HCT116 (cell line): ENCODE results near the gene MAP3K12. TPM values are rescaled to one million over a fixed set of nuclear protein-coding genes. Genes with fewer than 3 reads are reported as not detected.
A peak's percentile ranks its signal among the peaks of the same experiment; 100 is the strongest.

ENCODE experiments used
- ATAC-seq: fragments of 200-7000 bp; cut with Tn5 transposase; 2 replicates; pipeline ENCODE4 v1.9.1; 2020; ENCODE audit warnings: mild to moderate bottlenecking, moderate library complexity
- BruUV-seq: library from RNA; stranded (reverse); fragments of 400-500 nt; replicated peaks from 2 replicates; lab custom pipeline; 2021; lab: Mats Ljungman, UMichigan
- CTCF ChIA-PET: fragments of 300-600 bp; sonication (Branson Sonifier 250); formaldehyde crosslinking; loops from one replicate; lab custom pipeline; 2021; ENCODE audit warnings: antibody characterized with exemption; lab: Charles Lee
- POLR2A ChIA-PET: fragments of 300-600, 350-600 bp; sonication (Branson Sonifier 250); formaldehyde crosslinking; loops from one replicate; lab custom pipeline; 2021; ENCODE audit warnings: antibody characterized with exemption; lab: Charles Lee
- RAD21 ChIA-PET, 2 experiments: fragments of 300-600 bp; sonication (Branson Sonifier 250); formaldehyde crosslinking; loops; one replicate each; lab custom pipeline; 2023; ENCODE audit warnings: low total read pairs in 2 of 2; ENCODE audit not compliant: uncharacterized antibody in 2 of 2, unreplicated experiment in 2 of 2, low non-redundant PET in 1 of 2; lab: Charles Lee
- DNase-seq: peaks from one replicate; pipeline ENCODE4 v3.0.0-alpha.2; 2010; ENCODE audit warnings: low read depth, low spot score
- H2AFZ ChIP-seq: fragments of 200-600 bp; shearing (Covaris generic), sonication (generic); 2 replicates; pipeline ENCODE4 v1.6.1; 2017; ENCODE audit warnings: low read depth, mixed run types, mixed read lengths, antibody characterized with exemption, low read length; ENCODE audit not compliant: poor library complexity, severe bottlenecking
- H3K27ac ChIP-seq: 2 replicates; pipeline ENCODE4 v1.5.1; 2012; ENCODE audit warnings: low read depth, low read length
- H3K27me3 ChIP-seq: fragments of 200-600 bp; sonication (generic); 2 replicates; pipeline ENCODE4 v1.6.1; 2016; ENCODE audit warnings: mixed run types, low read length, mixed read lengths; ENCODE audit not compliant: insufficient read depth
- H3K36me3 ChIP-seq, 2 experiments: fragments of 200-500 bp in 1 of 2; fragments of 200-600 bp in 1 of 2; sonication (Bioruptor generic) in 1 of 2; sonication (generic) in 1 of 2; 2 replicates each; pipeline versions ENCODE4 v1.5.1 to v1.6.1; 2014 to 2016; ENCODE audit warnings: low read length in 2 of 2, inconsistent platforms in 1 of 2, mixed read lengths in 1 of 2, mixed run types in 1 of 2; ENCODE audit not compliant: insufficient read depth in 2 of 2, control insufficient read depth in 1 of 2
- H3K4me1 ChIP-seq, 2 experiments: fragments of 200-600 bp in 1 of 2; sonication (generic) in 1 of 2; 2 replicates each; pipeline versions ENCODE4 v1.5.1 to v1.6.1; 2012 to 2017; ENCODE audit warnings: low read length in 2 of 2, inconsistent platforms in 1 of 2, mild to moderate bottlenecking in 1 of 2, mixed read lengths in 1 of 2, mixed run types in 1 of 2, moderate library complexity in 1 of 2; ENCODE audit not compliant: insufficient read depth in 2 of 2, control insufficient read depth in 1 of 2
- H3K4me2 ChIP-seq: fragments of 200-600 bp; sonication (generic); 2 replicates; pipeline ENCODE4 v1.6.1; 2017; ENCODE audit warnings: mixed run types, low read length, mixed read lengths
- H3K4me3 ChIP-seq, 2 experiments: fragments of 200-600 bp in 1 of 2; sonication (generic) in 1 of 2; replicated peaks in 1 of 2; 2 replicates each; pipeline ENCODE4 v1.5.1; 2011 to 2016; ENCODE audit warnings: low read length in 2 of 2, control low read depth in 1 of 2, low read depth in 1 of 2, mild to moderate bottlenecking in 1 of 2, mixed read lengths in 1 of 2, mixed run types in 1 of 2
- H3K79me2 ChIP-seq: fragments of 200-600 bp; sonication (generic); 2 replicates; pipeline ENCODE4 v1.6.1; 2017; ENCODE audit warnings: mild to moderate bottlenecking, mixed run types, low read length, moderate library complexity, mixed read lengths; ENCODE audit not compliant: insufficient read depth
- H3K9ac ChIP-seq: fragments of 200-600 bp; sonication (generic); 2 replicates; pipeline ENCODE4 v1.6.1; 2016; ENCODE audit warnings: low read length, mixed read lengths
- H3K9me2 ChIP-seq: fragments of 200-600 bp; sonication (generic), shearing (Covaris generic); 2 replicates; pipeline ENCODE4 v1.6.1; 2017; ENCODE audit warnings: mixed run types, mild to moderate bottlenecking, moderate library complexity; ENCODE audit not compliant: insufficient read depth
- H3K9me3 ChIP-seq, 2 experiments: fragments of 200-500 bp in 1 of 2; fragments of 200-600 bp in 1 of 2; sonication (Bioruptor generic) in 1 of 2; sonication (generic) in 1 of 2; 2 replicates each; pipeline ENCODE4 v1.6.1; 2014 to 2017; ENCODE audit warnings: low read length in 2 of 2, mixed read lengths in 2 of 2, inconsistent platforms in 1 of 2, low read depth in 1 of 2, mild to moderate bottlenecking in 1 of 2, mixed run types in 1 of 2, moderate library complexity in 1 of 2; ENCODE audit not compliant: control insufficient read depth in 1 of 2, insufficient read depth in 1 of 2
- H4K20me1 ChIP-seq: fragments of 200-600 bp; sonication (generic), shearing (Covaris generic); 2 replicates; pipeline ENCODE4 v1.6.1; 2017; ENCODE audit warnings: mixed run types, mild to moderate bottlenecking, moderate library complexity; ENCODE audit not compliant: insufficient read depth
- ELF1 ChIP-seq: IDR thresholded peaks from 2 replicates; pipeline ENCODE4 v1.6.1; 2012; ENCODE audit warnings: low read depth, borderline replicate concordance
- EZH2phosphoT487 ChIP-seq: fragments of 200-600 bp; IDR thresholded peaks from 2 replicates; pipeline ENCODE4 v1.6.1; 2018; ENCODE audit warnings: antibody characterized with exemption, borderline replicate concordance
- JUND ChIP-seq: IDR thresholded peaks from 2 replicates; pipeline ENCODE4 v1.6.1; 2012
- POLR2AphosphoS5 ChIP-seq: IDR thresholded peaks from 2 replicates; pipeline ENCODE4 v1.6.1; 2011; ENCODE audit warnings: mild to moderate bottlenecking, low read depth, low read length, moderate library complexity
- RAD21 ChIP-seq: IDR thresholded peaks from 2 replicates; pipeline ENCODE4 v1.6.1; 2012; ENCODE audit warnings: low read depth, mild to moderate bottlenecking
- SIN3A ChIP-seq: IDR thresholded peaks from 2 replicates; pipeline ENCODE4 v1.6.1; 2012; ENCODE audit warnings: low read depth
- SRF ChIP-seq: IDR thresholded peaks from 2 replicates; pipeline ENCODE4 v1.6.1; 2012; ENCODE audit warnings: low read depth
- TCF7L2 ChIP-seq: IDR thresholded peaks from 2 replicates; pipeline ENCODE4 v1.7.0; 2011; ENCODE audit warnings: borderline replicate concordance, inconsistent platforms; ENCODE audit not compliant: insufficient read depth, insufficient read length; ENCODE audit errors: extremely low read depth
- YY1 ChIP-seq: IDR thresholded peaks from 2 replicates; pipeline ENCODE4 v1.6.1; 2011; ENCODE audit warnings: low read length, low read depth, moderate library complexity, mild to moderate bottlenecking; ENCODE audit not compliant: insufficient replicate concordance; ENCODE audit errors: extremely low read depth
- ZFX ChIP-seq: fragments of 450-650 bp; IDR thresholded peaks from 2 replicates; pipeline ENCODE4 v1.6.1; 2017
- ZNF274 ChIP-seq: fragments of 200-500 bp; sonication (Bioruptor generic); IDR thresholded peaks from 2 replicates; pipeline ENCODE4 v1.6.1; 2014; ENCODE audit warnings: mild to moderate bottlenecking, low read depth, low read length, inconsistent platforms
- intact Hi-C: fragments of 100-400 bp; cut with micrococcal nuclease; formaldehyde crosslinking; loops from 2 replicates; pipeline ENCODE4 v1.10.0; 2022
- total RNA-seq: library from RNA; stranded (reverse); gene quantifications from one replicate; pipeline ENCODE4 v1.2.1, GENCODE V29; 2021; ENCODE audit not compliant: unreplicated experiment
- TF ChIP-seq, protein P1 (sequence below): IDR thresholded peaks from 2 replicates; pipeline ENCODE4 v1.6.1; 2012

MAP3K12 gene
- total RNA-seq, 1 experiment from 2014 or later: 16.3 TPM

DNA sequence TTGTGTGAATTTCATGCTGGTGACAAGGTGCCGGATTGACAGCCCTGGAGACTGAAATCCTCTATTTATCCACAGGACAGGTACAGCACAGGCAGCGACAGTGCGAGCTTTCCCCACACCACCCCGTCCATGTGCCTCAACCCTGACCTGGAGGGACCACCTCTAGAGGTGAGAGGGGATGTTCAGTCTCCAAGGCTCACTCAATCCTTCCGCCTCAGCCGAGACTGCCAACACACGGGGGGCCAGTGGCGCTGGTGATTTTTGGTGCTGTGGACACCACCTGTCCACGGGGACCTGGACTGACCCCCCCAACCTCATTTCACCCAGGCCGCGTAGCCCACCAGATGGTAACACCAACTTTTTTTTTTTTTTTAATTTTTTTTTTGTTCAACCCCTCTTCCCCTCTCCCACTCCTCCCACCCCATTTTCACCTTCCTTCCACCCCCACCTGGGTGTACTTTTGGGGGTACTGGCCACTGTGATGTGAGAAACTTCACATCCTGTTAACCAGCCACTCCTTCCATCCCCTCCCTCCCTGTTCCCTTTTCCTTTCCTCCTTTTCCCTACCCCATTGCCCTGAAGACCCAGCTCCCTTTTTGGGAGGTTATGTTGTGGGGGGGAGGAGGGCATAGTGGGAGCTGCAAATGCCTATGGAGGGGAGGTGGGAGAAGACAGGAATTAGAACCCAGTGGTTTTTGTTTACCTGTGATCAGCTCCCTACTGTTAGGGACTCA lies 34.4 kb downstream of the MAP3K12 start:
- H3K4me2 ChIP-seq: no peak overlapping the region
- H3K36me3 ChIP-seq: peaks cover 98 to 100% of the 10 kb centered on the region in 2 experiments
- H3K9me3 ChIP-seq: no peaks in the 10 kb centered on the region
- peaks cover 55% of the 10 kb centered on the region; the same call in 1 of the 2 replicates for H4K20me1 ChIP-seq
- H3K79me2 ChIP-seq: peaks cover 100% of the 10 kb centered on the region
- ChIA-PET RAD21 (no interaction called here), CTCF (interaction anchor here (0.7 kb wide), 1 partner anchor 144 kb away, joined by 3 read pairs; the partner anchor contains the start of gene AAAS), POLR2A (interaction anchor here (1.3 to 1.6 kb wide), 2 partner anchors 9 to 12 kb away, joined by 4 read pairs; no protein-coding TSS in a partner anchor)
- no peaks in the 10 kb centered on the region for H3K9me2 ChIP-seq
- no peak for ATAC-seq
- H3K4me1 ChIP-seq: no peaks in the 10 kb centered on the region
- TF ChIP-seq YY1 (no peak), ZFX (no peak), ZNF274 (no peak), SIN3A (no peak), EZH2phosphoT487 (no peak), RAD21 (no peak), JUND (no peak), TCF7L2 (no peak), POLR2AphosphoS5 (no peak), ELF1 (no peak), SRF (no peak)
- TF ChIP-seq, protein P1, sequence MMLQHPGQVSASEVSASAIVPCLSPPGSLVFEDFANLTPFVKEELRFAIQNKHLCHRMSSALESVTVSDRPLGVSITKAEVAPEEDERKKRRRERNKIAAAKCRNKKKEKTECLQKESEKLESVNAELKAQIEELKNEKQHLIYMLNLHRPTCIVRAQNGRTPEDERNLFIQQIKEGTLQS: no peak
- BruUV-seq: no TSS peak
- no peak overlapping the region for H3K9ac ChIP-seq
- no peak for DNase-seq
- no peak overlapping the region for H2AFZ ChIP-seq
- no peaks in the 10 kb centered on the region for H3K27me3 ChIP-seq
- intact Hi-C loops: no loop called here
- H3K27ac ChIP-seq: 0 out of 2 replicates have a peak overlapping the region, but pooled peaks have one; percentile 18
- no peak overlapping the region for H3K4me3 ChIP-seq
